DOHH2 (cell line): ENCODE results near the gene SYNJ2.

ENCODE experiments used
- EZH2phosphoT487 ChIP-seq: fragments of 200-600 bp; sonication (generic); IDR thresholded peaks from 2 replicates; pipeline ENCODE4 v1.6.1; 2017; ENCODE audit warnings: borderline replicate concordance, mild to moderate bottlenecking, antibody characterized with exemption, low read length, moderate library complexity, mixed read lengths
- TF ChIP-seq, protein P1 (sequence below): fragments of 200-600 bp; sonication (generic); IDR thresholded peaks from one replicate; pipeline ENCODE4 v1.5.1; 2014; ENCODE audit warnings: antibody characterized with exemption, mild to moderate bottlenecking, low read depth, low read length; ENCODE audit not compliant: poor library complexity, severe bottlenecking

- TF ChIP-seq, protein P1, sequence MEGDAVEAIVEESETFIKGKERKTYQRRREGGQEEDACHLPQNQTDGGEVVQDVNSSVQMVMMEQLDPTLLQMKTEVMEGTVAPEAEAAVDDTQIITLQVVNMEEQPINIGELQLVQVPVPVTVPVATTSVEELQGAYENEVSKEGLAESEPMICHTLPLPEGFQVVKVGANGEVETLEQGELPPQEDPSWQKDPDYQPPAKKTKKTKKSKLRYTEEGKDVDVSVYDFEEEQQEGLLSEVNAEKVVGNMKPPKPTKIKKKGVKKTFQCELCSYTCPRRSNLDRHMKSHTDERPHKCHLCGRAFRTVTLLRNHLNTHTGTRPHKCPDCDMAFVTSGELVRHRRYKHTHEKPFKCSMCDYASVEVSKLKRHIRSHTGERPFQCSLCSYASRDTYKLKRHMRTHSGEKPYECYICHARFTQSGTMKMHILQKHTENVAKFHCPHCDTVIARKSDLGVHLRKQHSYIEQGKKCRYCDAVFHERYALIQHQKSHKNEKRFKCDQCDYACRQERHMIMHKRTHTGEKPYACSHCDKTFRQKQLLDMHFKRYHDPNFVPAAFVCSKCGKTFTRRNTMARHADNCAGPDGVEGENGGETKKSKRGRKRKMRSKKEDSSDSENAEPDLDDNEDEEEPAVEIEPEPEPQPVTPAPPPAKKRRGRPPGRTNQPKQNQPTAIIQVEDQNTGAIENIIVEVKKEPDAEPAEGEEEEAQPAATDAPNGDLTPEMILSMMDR = no peak
- no peak for TF ChIP-seq EZH2phosphoT487
Observed at GRCh38 chr6:157943964-157944283, 37.7 kb upstream of the SYNJ2 start.
